ENCODE data around the gene ADGRL4. TPM values are rescaled to one million over a fixed set of nuclear protein-coding genes. Genes with fewer than 3 reads are reported as not detected.

ADGRL4 gene
- total and polyA plus RNA-seq, 9 of the 15 experiments (the other 6 are each of a cell fraction or from before 2014, with no cell fraction given) = not detected

DNA sequence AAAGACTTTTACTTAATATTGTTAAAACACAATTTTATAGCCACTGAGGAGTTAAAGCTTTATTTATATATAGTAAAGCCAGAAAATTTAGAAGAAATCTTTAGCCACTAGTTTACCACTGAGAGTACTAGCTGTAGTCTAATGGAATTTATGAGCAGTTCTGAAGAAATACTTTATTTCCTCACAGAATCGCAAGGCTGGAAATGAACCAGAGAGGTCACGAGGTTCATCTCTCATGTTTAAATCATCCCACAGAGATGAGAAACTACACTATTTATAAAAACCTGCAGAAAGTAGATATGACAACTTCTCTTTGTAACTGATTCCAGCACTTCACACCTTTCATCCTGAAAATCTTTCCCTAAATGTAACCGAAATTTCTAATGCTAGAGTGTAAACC is 26.0 kb downstream of the ADGRL4 start:
- H3K27me3 ChIP-seq (ENCODE audit: control insufficient read depth in 2 of 2, insufficient read depth in 2 of 2, low read length in 2 of 2) = no peaks in the 10 kb centered on the region
- FAIRE-seq (no peak), DNase-seq (ENCODE audit: extremely low read depth in 1 of 4, low spot score in 3 of 4) (no peak), ATAC-seq (no peak)
- no peaks in the 10 kb centered on the region for H3K79me2 ChIP-seq (ENCODE audit: control insufficient read depth, insufficient read depth, low read length)
- H3K27ac ChIP-seq (ENCODE audit: extremely low read depth, low read depth, low read length) = no peak overlapping the region
- no peaks in the 10 kb centered on the region for H3K9me1 ChIP-seq (ENCODE audit: control insufficient read depth, insufficient read depth, low read length)
- 2% methylated on average over 3 of the region's 3 CpGs for WGBS (ENCODE audit: insufficient coverage, low coverage, missing lambda C conversion rate)
- no peaks in the 10 kb centered on the region for H3K4me1 ChIP-seq (replicated peaks in 1 of 2; ENCODE audit: control insufficient read depth in 2 of 2, insufficient read depth in 2 of 2, low read length in 2 of 2)
- BruUV-seq (replicated peaks) = no TSS peak
- no peaks in the 10 kb centered on the region for H3K36me3 ChIP-seq (ENCODE audit: control insufficient read depth, insufficient read depth, low read length)
- CTCF ChIA-PET (ENCODE audit: low intra/inter-chr PET ratio) = no interaction called here
- no peak overlapping the region for H2AFZ ChIP-seq (ENCODE audit: low read depth, low read length)
- POLR2A ChIA-PET = no interaction called here
- no peak overlapping the region for H3K9ac ChIP-seq (ENCODE audit: insufficient read depth in 1 of 2, low read depth in 2 of 2, low read length in 2 of 2)
- no peaks in the 10 kb centered on the region for H4K20me1 ChIP-seq (replicated peaks; ENCODE audit: control insufficient read depth, insufficient read depth, low read length)
- in situ Hi-C loops (cut with MboI) = no loop called here
- no peak for TF ChIP-seq ZNF354B (CRISPR knock-in tag; IDR thresholded peaks at IDR 0.05)
- no peak for TF ChIP-seq ZNF224 (CRISPR knock-in tag; IDR thresholded peaks at IDR 0.05)
- TF ChIP-seq ZNF41 (CRISPR knock-in tag; conservative IDR thresholded peaks at IDR 0.05) = no peak
- TF ChIP-seq, protein P1, sequence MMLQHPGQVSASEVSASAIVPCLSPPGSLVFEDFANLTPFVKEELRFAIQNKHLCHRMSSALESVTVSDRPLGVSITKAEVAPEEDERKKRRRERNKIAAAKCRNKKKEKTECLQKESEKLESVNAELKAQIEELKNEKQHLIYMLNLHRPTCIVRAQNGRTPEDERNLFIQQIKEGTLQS (IDR thresholded peaks at IDR 0.05) = no peak
- TF ChIP-seq, protein P1 (CRISPR knock-in tag; conservative IDR thresholded peaks at IDR 0.05) = no peak
- TF ChIP-seq FOXK2 (conservative IDR thresholded peaks at IDR 0.05 in 1 of 2, IDR thresholded peaks at IDR 0.05 in 1 of 2; ENCODE audit: low read depth in 2 of 2) = no peak
- TF ChIP-seq RFX5 (IDR thresholded peaks at IDR 0.05; ENCODE audit: low read depth, low read length) = no peak
- no peak for TF ChIP-seq RHOXF2B (CRISPR knock-in tag; conservative IDR thresholded peaks at IDR 0.05)
- TF ChIP-seq BACH1 (tag; IDR thresholded peaks at IDR 0.05) = no peak
- TF ChIP-seq, protein P2, sequence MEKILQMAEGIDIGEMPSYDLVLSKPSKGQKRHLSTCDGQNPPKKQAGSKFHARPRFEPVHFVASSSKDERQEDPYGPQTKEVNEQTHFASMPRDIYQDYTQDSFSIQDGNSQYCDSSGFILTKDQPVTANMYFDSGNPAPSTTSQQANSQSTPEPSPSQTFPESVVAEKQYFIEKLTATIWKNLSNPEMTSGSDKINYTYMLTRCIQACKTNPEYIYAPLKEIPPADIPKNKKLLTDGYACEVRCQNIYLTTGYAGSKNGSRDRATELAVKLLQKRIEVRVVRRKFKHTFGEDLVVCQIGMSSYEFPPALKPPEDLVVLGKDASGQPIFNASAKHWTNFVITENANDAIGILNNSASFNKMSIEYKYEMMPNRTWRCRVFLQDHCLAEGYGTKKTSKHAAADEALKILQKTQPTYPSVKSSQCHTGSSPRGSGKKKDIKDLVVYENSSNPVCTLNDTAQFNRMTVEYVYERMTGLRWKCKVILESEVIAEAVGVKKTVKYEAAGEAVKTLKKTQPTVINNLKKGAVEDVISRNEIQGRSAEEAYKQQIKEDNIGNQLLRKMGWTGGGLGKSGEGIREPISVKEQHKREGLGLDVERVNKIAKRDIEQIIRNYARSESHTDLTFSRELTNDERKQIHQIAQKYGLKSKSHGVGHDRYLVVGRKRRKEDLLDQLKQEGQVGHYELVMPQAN (IDR thresholded peaks at IDR 0.05; ENCODE audit: borderline replicate concordance) = no peak
- TF ChIP-seq ZSCAN32 (CRISPR knock-in tag; IDR thresholded peaks at IDR 0.05) = no peak
- TF ChIP-seq, protein P3, sequence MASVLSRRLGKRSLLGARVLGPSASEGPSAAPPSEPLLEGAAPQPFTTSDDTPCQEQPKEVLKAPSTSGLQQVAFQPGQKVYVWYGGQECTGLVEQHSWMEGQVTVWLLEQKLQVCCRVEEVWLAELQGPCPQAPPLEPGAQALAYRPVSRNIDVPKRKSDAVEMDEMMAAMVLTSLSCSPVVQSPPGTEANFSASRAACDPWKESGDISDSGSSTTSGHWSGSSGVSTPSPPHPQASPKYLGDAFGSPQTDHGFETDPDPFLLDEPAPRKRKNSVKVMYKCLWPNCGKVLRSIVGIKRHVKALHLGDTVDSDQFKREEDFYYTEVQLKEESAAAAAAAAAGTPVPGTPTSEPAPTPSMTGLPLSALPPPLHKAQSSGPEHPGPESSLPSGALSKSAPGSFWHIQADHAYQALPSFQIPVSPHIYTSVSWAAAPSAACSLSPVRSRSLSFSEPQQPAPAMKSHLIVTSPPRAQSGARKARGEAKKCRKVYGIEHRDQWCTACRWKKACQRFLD (CRISPR knock-in tag; IDR thresholded peaks at IDR 0.05) = no peak
- TF ChIP-seq ZNF134 (CRISPR knock-in tag; conservative IDR thresholded peaks at IDR 0.05) = no peak
- no peak for TF ChIP-seq SAFB2 (IDR thresholded peaks at IDR 0.05; ENCODE audit: borderline replicate concordance, low read depth, low read length, severe bottlenecking)
- TF ChIP-seq, protein P4, sequence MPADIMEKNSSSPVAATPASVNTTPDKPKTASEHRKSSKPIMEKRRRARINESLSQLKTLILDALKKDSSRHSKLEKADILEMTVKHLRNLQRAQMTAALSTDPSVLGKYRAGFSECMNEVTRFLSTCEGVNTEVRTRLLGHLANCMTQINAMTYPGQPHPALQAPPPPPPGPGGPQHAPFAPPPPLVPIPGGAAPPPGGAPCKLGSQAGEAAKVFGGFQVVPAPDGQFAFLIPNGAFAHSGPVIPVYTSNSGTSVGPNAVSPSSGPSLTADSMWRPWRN (IDR thresholded peaks at IDR 0.05; ENCODE audit: low read depth) = no peak
- no peak for TF ChIP-seq ZNF79 (CRISPR knock-in tag; IDR thresholded peaks at IDR 0.05; ENCODE audit: low read depth)
- no peak for TF ChIP-seq HMGN3 (IDR thresholded peaks at IDR 0.05; ENCODE audit: borderline replicate concordance, extremely low read depth, insufficient read length, low read depth, low read length)
- H3K9me3 ChIP-seq (replicated peaks; ENCODE audit: control insufficient read depth, insufficient read depth, low read depth, low read length) = 0 out of 2 replicates have a peak, but pooled peaks cover 2% of the 10 kb centered on the region
- no peak overlapping the region for H3K4me2 ChIP-seq (ENCODE audit: insufficient read depth, low read length)
- no peak overlapping the region for H3K4me3 ChIP-seq
- intact Hi-C loops (cut with micrococcal nuclease) = no loop called here
